ENCODE measurements around the gene MEGF6. TPM values are rescaled to one million over a fixed set of nuclear protein-coding genes. Genes with fewer than 3 reads are reported as not detected.

MEGF6 gene
- total RNA-seq, 2 donors from 2014 or later, result 83.0 to 103 TPM

DNA sequence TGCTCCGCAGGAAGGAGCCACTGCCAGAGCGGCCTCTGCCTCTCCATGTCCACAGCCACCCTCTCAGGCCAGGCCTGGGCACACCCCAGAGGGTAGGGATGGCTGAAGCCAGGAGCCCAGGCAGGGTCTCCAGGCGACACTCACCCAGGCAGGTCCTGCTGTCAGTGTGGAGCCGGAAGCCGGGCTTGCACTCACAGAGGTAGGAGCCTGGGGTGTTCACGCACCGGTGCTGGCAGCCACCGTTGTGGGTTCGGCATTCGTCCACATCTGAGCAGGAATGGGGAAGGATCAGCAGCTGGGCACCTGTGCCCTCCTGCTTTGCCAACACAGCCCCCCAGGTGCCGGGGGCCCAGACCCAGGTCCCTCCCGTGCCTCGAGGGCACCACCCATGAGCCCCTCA is 87.3 kb downstream of the MEGF6 start:
- no peaks in the 10 kb centered on the region for H3K4me1 Mint-ChIP-seq
- Histone ChIP-seq H3K4me1 (ENCODE audit: control insufficient read depth, insufficient read depth, low read length) (no peaks in the 10 kb centered on the region), H3K4me3 (ENCODE audit: low read length) (no peak overlapping the region), H3K27ac (ENCODE audit: low read depth, low read length) (no peak overlapping the region), H3K36me3 (ENCODE audit: control insufficient read depth, insufficient read depth, low read length) (no peaks in the 10 kb centered on the region), H3K9me3 (ENCODE audit: control insufficient read depth, low read length) (no peaks in the 10 kb centered on the region), H3K9ac (ENCODE audit: extremely low read depth, low read length, poor library complexity, severe bottlenecking) (no peak overlapping the region), H3K27me3 (ENCODE audit: control insufficient read depth, insufficient read depth, low read length, poor library complexity, severe bottlenecking) (no peaks in the 10 kb centered on the region)
- no peak for DNase-seq
- H3K27me3 Mint-ChIP-seq (ENCODE audit: insufficient read depth), result no peaks in the 10 kb centered on the region
- H3K27ac Mint-ChIP-seq, result no peak overlapping the region
- 95 to 96% methylated on average over 9 to 13 of the region's 13 CpGs for WGBS, 2 experiments (ENCODE audit: insufficient coverage in 1 of 2, insufficient read length in 1 of 2)
- no peak overlapping the region for H3K4me3 Mint-ChIP-seq
- H3K9me3 Mint-ChIP-seq, result no peaks in the 10 kb centered on the region
- H3K36me3 Mint-ChIP-seq (ENCODE audit: low read depth), result peaks cover 2% of the 10 kb centered on the region
- TF ChIP-seq, protein P1, sequence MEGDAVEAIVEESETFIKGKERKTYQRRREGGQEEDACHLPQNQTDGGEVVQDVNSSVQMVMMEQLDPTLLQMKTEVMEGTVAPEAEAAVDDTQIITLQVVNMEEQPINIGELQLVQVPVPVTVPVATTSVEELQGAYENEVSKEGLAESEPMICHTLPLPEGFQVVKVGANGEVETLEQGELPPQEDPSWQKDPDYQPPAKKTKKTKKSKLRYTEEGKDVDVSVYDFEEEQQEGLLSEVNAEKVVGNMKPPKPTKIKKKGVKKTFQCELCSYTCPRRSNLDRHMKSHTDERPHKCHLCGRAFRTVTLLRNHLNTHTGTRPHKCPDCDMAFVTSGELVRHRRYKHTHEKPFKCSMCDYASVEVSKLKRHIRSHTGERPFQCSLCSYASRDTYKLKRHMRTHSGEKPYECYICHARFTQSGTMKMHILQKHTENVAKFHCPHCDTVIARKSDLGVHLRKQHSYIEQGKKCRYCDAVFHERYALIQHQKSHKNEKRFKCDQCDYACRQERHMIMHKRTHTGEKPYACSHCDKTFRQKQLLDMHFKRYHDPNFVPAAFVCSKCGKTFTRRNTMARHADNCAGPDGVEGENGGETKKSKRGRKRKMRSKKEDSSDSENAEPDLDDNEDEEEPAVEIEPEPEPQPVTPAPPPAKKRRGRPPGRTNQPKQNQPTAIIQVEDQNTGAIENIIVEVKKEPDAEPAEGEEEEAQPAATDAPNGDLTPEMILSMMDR (conservative IDR thresholded peaks at IDR 0.05), result no peak

DNA sequence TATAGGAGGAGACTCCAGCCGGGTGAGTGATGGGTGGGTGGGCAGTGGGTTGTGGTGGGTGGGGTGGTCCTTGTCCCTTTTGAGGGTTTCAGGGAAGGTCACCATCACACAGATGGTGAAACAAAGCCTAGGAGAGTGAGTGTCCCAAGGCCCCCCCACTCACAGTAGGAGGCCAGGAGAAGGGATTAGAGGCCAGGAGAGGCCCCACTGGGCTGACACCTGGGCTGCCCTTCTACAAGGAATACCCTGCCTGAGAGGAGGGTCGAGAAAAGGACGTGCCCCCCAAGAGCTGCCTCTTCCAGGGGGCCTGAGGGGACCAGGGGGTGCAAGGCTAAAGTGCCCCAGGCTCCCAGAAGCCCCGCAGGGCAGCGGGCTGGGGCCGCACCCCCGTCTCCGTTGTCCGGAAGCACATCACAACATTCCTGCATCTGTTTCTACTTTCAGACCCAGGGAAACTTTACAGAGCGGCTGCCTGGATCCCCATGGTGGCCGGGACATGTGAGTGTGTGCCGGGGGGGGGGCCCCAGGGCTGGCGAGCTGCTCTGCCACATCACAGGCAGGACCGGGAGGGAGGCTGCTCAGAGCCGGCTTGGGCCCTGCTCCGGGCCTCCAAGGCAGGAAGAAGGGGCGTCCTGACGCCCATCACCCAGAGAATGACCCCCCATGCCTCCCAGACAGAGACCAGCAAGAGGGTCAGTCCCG is 88.6 kb downstream of the MEGF6 start:
- H3K9ac ChIP-seq (ENCODE audit: extremely low read depth, low read length, poor library complexity, severe bottlenecking), result no peak overlapping the region
- H3K36me3 ChIP-seq (ENCODE audit: control insufficient read depth, insufficient read depth, low read length), result peaks cover 5% of the 10 kb centered on the region
- H3K4me3 Mint-ChIP-seq, result no peak overlapping the region
- 82 to 91% methylated on average over 5 to 19 of the region's 19 CpGs for WGBS, 2 experiments (ENCODE audit: insufficient coverage in 1 of 2, insufficient read length in 1 of 2)
- H3K4me3 ChIP-seq (ENCODE audit: low read length), result no peak overlapping the region
- no peaks in the 10 kb centered on the region for H3K4me1 ChIP-seq (ENCODE audit: control insufficient read depth, insufficient read depth, low read length)
- no peaks in the 10 kb centered on the region for H3K27me3 Mint-ChIP-seq (ENCODE audit: insufficient read depth)
- H3K36me3 Mint-ChIP-seq (ENCODE audit: low read depth), result peaks cover 10% of the 10 kb centered on the region
- H3K27me3 ChIP-seq (ENCODE audit: control insufficient read depth, insufficient read depth, low read length, poor library complexity, severe bottlenecking), result no peaks in the 10 kb centered on the region
- H3K9me3 Mint-ChIP-seq, result no peaks in the 10 kb centered on the region
- no peaks in the 10 kb centered on the region for H3K9me3 ChIP-seq (ENCODE audit: control insufficient read depth, low read length)
- H3K27ac ChIP-seq (ENCODE audit: low read depth, low read length), result no peak overlapping the region
- no peak for DNase-seq
- TF ChIP-seq, protein P1 (conservative IDR thresholded peaks at IDR 0.05), result no peak
- no peaks in the 10 kb centered on the region for H3K4me1 Mint-ChIP-seq
- H3K27ac Mint-ChIP-seq, result no peak overlapping the region

DNA sequence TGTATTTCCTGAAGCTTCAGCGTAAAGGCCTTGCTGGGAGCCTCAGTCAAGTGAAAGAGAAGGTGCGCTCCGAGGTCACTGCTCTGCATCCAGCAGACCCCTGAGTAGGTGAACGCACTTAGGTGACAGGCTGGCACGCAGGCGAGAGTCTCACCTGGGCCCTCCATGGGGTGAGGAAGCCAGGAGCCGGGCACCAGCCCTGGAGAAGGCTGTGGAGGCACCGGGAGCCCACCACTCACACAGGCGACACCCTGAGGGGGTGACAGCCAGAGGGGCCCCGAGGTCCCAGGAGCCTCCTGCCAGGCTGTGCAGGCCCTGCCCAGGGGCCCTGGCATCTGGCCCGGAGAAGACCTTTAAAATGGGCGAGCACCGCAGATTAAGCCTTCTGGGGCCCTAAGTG is 89.2 kb downstream of the MEGF6 start:
- 91 to 100% methylated on average over 6 to 13 of the region's 13 CpGs for WGBS, 2 experiments (ENCODE audit: insufficient coverage in 1 of 2, insufficient read length in 1 of 2)
- no peak overlapping the region for H3K27ac Mint-ChIP-seq

More for the DNA sequence above, 89.2 kb downstream of the MEGF6 start:
- H3K27ac ChIP-seq (ENCODE audit: low read depth, low read length), result no peak overlapping the region
- DNase-seq, result no peak
- H3K9me3 ChIP-seq (ENCODE audit: control insufficient read depth, low read length), result no peaks in the 10 kb centered on the region
- Mint-ChIP-seq H3K4me3 (no peak overlapping the region), H3K27me3 (ENCODE audit: insufficient read depth) (no peaks in the 10 kb centered on the region), H3K4me1 (no peaks in the 10 kb centered on the region), H3K9me3 (no peaks in the 10 kb centered on the region), H3K36me3 (ENCODE audit: low read depth) (peaks cover 15% of the 10 kb centered on the region)
- H3K9ac ChIP-seq (ENCODE audit: extremely low read depth, low read length, poor library complexity, severe bottlenecking), result no peak overlapping the region
- no peaks in the 10 kb centered on the region for H3K27me3 ChIP-seq (ENCODE audit: control insufficient read depth, insufficient read depth, low read length, poor library complexity, severe bottlenecking)
- H3K36me3 ChIP-seq (ENCODE audit: control insufficient read depth, insufficient read depth, low read length), result peaks cover 5% of the 10 kb centered on the region
- no peak overlapping the region for H3K4me3 ChIP-seq (ENCODE audit: low read length)
- no peaks in the 10 kb centered on the region for H3K4me1 ChIP-seq (ENCODE audit: control insufficient read depth, insufficient read depth, low read length)
- TF ChIP-seq, protein P1 (conservative IDR thresholded peaks at IDR 0.05), result no peak
